Dermis microvascular lymphatic vessel endothelial cell (primary cell): ENCODE data around the gene SPATA31C2. TPM values are rescaled to one million over a fixed set of nuclear protein-coding genes. Genes with fewer than 3 reads are reported as not detected.
"Not testable (repeated sequence)": the region's sequence is repeated elsewhere in the genome, so short reads cannot be mapped to it uniquely, and the experiment has no call there.

ENCODE experiments used
- DNase-seq, 2 donors: peaks; one replicate each; pipeline versions ENCODE4 v3.0.0 to v3.0.0-alpha.2; 2010; ENCODE audit warnings: low read depth in 2 of 2
- total RNA-seq: library from RNA; depleted of rRNA; stranded (reverse); fragments of >200 nt; gene quantifications from 2 replicates; pipeline ENCODE4 v1.2.1, GENCODE V29; 2014

Gene SPATA31C2
- total RNA-seq, 1 donor from 2014 or later: not detected

DNA sequence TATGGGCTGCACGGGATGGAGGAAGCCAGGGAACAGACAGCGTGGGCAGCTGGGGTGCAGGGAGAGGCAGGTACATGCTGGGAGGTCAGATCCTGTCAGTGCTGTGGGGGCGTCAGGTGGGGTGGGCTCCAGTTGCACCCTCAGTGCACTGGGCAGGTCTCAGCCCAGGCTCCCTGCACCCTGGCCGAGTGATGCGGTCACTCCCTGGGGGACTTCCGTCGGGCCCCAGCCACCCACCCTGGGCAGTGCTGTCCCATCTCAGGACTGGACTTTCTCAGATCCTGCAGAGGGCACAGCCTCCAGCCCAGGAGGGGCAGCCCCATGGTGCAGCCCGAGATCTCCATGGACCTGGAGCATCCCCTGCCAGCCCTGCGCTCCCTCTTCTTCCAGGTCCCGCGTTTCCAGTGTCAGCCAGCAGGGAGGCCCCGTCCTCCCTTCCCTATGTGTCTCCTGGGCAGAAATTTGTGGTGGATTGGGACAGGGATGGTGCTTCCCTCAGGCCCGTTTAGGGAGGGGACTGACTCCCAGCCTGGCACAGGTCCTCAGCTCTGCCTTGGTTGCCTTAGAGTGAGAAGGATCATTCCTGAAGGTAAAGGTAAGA, 10.5 kb downstream of the SPATA31C2 start:
- not testable (repeated sequence) for DNase-seq

DNA sequence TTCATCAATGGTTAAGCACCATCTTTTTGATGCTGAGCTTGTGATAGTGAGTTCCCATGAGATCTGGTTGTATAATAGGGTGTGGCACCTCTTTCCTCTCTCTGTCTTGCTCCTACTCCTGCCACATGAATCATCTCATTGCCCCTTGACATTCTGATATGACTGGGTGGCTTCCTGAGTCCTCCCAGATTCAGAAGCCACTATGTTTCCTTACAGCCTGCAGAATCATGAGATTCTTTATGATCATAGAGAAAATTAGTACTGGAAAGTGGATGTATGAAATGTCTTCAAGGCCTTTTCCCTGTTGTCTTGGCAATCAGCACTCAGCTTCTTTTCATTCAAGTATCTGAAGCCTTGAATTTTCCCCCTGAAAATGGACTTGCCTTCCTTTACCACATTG, 14.9 kb downstream of the SPATA31C2 start:
- not testable (repeated sequence) for DNase-seq

DNA sequence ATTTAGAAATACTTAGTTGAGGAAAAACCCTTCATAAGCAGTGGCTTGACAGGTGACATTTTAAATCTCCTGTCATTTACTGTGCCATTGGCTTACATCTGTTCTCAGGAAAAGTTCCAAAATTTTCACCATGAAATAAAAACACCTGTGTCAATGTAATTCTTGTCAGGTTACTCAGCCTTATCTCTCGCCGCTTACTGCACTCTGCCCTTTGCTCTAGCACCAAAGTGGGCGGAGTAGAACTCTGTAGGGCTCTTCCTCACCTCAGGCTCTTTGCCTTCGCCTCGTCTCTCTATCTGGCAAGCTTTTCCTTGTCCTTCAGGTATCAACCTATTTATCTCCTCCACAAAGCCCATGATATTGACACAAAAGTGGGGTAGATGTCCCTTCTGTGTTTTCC, 20.2 kb downstream of the SPATA31C2 start:
- DNase-seq: not testable (repeated sequence)

DNA sequence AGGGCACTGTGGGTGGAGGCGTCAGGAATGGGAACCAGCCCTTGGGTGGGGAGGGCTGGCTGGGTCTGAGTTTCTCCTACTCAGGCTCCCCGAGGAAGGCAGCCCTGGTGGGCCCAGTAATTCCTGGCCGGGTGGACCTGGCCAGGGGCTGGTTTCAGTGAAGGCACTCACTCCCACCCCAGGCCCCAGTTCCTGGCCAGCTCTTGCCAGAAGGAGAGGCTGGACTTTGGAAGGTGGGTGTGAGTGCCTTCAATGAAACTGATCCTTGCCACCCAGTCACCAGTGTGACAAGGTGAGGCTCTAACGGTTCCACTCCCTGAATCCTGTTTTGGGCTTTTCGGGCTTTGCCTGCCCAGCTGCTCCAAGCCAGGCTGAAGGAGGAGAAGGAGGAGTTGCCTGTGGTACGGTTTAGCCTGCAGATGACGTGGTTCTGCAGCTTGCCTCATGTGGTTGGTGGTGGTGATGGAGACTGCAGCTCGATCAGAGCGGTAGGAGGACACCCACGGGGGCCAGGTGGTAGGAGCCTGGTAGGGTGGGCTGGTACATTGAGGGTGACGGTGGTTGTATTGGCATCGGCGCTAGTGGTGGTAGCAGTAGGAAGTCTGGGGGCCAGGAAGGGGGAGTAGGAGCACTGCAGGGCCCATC, 23.2 kb downstream of the SPATA31C2 start:
- DNase-seq: not testable (repeated sequence)

DNA sequence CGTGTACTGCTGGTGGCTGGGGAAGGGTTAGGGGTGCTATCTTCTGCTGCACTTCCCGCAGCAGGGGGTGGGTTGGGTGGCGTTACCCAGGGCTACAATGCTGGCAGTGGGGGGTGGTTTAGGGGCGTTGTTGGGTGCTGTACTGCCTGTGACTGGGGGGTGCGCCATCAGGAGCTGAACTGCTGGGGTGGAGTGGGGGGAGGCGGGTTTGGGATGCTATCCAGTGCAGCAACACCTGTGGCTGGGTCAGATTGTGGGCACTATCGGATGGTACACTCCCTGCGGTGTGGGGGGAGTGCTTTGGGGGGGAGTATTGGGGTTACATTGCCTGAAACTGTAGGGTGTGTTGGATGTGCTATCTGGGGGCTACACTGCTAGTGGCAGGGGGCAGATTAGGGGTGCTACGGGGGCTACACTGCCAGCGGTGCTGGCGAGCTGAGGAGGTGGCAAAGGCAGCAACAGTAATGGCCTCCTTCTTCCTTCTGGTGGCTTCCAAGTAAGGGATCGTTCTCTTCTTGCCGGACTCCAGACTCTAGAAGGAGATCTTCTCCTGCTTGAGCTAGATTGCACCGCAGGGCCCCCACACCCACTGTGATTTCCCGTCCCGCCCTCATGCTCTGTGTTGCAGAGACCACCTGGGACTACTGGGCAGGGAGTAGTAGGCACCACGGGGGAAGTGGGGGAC, 23.9 kb downstream of the SPATA31C2 start:
- not testable (repeated sequence) for DNase-seq

DNA sequence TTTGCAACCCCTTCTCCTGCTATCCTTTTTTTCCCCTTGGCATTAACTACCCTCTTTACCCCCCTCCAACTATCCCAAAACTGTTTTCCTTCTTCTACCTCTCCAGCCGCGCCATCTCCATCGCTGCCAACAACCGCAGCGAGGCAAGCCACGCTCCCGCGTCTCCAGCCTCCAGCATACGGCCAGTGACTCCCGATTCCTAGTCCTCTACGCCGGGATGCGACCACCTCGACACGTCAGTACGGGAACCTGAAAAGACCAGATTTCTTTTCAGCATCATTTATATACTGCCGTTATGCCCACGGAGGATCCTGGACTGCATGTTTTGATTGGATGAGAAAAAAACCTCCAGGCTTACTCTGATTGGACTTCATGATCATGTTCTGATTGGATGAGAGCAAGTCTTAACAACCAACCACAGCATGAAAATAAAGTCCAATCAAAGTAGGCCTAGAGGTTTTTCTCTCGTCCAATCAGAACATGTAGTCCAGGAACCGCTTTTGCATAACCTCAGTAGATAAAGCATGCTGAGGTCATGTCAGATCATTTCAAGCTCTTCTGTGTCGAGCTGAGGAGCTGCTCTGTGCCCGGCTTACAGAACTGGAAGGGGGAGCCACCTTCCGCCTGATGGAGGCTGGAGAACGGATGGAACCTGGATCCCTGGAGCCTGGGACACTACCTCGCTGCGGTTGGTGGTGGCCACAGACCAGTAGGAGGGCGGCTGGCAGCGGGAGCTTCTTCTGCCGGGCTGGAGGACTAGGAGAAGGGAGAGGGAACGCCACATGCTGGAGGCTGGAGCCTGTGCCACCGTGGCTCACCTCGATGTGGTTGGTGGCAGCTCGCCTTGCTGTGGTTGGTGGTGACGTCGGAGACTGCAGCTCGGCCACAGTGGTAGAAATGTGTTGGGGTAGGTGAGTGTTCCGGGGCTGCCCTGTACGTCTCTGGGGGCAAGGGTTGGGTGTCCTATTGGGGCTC, 24.8 kb downstream of the SPATA31C2 start:
- DNase-seq: not testable (repeated sequence)

DNA sequence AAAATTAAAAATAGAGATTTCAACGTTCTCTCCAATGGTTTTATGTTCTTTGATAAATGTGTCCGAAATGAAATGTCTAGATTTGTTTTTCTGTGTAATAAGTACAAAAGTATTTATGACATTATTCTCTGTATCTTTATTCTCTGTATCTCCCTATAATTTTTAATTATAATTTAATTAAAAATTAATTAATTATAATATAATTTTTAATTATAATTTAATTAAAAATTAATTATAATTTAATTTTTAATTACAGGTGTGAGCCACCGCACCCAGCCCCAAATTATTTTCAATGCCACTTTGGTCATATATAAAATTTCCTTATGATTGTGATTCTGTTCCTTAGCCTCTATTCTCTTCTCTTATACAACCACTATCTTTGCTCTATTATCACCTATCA, 28.2 kb downstream of the SPATA31C2 start:
- DNase-seq: no peak

DNA sequence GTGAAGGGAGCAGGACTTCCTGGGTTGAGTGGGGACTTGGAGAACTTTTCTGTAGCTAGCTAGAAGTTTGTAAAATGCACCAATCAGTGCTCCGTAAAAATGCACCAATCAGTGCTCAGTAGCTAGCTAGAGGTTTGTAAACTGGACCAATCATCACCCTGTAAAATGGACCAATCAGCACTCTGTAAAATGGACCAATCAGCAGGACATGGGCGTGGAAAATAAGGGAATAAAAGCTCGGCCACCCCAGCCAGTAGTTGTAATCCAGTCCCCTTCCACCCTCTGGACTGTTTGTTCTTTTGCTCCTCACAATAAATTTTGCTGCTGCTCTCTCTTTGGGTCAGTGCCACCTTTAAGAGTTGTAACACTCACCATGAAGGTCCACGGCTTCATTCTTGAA, 29.5 kb downstream of the SPATA31C2 start:
- no peak for DNase-seq

DNA sequence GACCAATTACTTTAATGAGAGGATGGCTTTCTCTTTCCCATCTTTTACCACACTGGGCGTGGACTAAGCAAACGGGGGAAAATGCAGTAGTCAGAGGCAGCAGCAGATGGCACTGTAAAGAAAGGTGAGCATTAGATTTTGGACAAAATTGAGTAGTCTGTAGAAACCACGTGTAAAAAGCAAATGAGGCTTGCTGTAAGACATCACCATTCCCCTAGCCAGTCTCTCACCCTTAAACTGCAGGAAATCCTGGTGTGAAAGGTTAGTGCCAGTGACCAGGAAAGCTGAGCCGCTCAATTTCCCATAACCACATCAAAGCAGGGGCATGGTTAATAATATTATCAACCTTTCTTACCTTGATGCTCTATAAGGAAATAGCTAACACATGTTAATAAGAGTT, 31.8 kb downstream of the SPATA31C2 start:
- DNase-seq: no peak

DNA sequence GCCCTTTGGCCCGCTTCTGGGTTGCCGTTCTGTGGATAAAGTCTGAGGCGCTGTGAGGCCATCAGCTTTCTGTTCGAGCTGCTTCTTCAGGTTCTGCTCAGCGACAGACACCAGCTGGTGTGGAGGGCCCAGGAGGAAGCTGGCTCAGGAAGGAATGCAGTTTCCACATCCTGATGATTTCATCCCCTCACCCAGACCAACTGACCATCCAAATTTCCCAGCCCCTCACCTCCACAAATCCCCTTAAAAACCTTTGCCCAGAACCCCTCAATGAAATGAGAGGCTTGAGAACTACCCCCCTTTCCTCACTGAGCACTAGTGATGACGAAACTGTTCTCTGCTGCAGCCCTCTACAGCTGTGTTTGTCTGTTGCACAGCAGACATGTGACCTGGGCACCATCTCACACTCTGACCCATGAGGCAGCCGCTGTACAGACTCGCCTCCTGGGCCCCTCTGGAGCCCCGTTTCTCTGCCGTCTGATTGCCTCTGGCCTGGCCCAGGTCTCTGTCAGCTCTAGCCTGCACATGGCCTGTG, 45.4 kb downstream of the SPATA31C2 start:
- DNase-seq: no peak

DNA sequence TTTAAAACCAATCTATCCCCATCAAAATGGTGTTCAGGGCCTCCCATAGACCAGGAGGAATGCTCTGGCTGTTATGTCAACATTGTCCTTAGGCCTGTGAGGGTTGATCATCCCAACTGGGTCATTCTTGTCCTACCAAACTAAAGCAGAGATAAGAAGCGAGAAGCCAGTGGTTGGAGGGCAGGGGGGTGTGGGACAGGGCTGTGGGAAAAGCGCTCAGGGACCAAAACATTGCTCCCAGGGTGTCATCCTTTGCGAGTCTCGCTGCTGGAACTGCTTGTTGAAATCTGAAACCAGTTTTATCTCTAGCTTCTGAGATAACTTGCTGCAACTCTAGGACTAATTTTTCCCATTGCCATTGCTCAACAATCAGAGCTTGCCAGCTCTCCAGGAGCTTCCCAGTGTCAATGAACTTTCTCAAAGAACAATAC, 48.1 kb downstream of the SPATA31C2 start:
- no peak for DNase-seq

DNA sequence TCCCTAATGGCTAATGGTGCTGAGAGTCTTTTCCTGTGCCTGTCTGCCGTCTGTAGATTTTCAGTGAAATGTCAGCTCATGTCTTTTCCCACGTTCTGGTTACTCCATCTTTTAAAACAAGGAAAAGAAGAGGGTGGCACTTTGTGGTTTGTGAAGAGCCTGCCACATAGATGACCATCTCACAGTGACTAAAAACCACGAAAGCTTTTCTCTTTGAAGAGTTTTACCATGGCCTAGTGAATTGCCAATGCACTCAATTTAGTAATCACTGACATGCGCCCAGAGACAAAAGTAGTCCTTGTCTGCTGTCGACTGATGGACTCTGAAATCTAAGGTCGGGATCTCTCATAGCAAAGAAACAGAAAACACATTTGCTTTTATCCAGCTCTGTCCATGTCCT, 50.4 kb downstream of the SPATA31C2 start:
- no peak for DNase-seq

DNA sequence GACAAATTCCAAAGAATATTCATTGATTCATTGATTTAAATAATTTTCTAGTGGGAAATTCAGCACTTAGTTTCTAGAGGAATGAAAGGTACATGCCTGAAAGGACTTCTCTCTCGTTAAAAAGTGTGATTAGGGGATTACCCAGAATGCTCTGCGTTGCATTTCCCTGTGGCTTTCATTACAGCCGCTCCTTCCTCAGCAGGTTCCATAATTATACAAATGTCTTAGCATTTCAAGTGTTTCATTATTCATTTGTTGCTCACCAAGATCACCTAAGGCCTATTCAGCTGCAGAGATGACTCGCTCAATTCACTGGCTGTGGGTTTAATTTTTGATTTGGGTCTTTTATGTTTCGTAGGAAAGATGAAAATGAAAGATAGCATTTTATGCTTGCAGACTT, 52.8 kb downstream of the SPATA31C2 start:
- DNase-seq: no peak

DNA sequence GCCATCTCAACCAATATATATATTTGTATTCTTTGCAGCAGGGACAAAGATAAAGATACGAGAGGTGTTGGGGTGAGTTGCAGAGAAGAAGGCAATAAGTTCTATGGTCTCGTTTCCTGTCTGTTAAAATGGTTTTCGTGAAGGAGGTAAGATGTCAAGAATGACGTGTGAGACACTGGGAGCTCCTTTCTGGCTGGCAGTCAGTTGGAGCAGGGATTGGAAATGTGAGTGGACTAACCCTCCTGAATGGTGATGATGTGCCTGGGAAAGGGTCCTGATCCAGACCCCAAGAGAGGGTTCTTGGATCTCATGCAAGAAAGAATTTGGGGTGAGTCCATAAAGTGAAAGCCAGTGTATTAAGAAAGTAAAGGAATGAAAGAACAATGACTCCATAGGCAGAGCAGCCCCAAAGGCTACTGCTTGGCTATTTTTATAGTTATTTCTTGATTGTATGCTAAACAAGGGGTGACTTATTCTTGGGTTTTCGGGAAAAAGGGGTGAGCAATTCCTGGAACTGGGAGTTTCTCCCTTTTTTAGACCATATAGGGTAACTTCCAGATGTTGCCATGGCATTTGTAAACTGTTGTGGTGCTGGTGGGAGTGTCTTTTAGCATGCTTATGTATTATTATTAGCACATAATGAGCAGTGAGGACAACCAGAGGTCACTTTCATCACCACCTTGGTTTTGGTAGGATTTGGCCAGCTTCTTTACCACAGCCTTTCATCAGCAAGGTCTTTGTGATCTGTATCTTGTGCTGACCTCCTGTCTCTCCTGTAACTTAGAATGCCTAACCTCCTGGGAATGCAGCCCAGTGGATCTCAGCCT, 53.7 kb downstream of the SPATA31C2 start:
- no peak for DNase-seq

Other genes starting within 250 kb of the SPATA31C2 start
- gene SPATA31C1, start 220.5 kb downstream of the SPATA31C2 start, total RNA-seq: not detected in 2 replicates
- 0.26 and 1.1 TPM in 2 replicates for gene CDK20, start 163.9 kb downstream of the SPATA31C2 start, total RNA-seq
- gene SPIN1, start 250.0 kb upstream of the SPATA31C2 start, total RNA-seq: 48.0 and 69.2 TPM in 2 replicates